A673 (cell line): ENCODE results near the gene IL10RA. TPM values are rescaled to one million over a fixed set of nuclear protein-coding genes. Genes with fewer than 3 reads are reported as not detected.

Experiments
- BruUV-seq: library from RNA; stranded (reverse); fragments of 400-500 nt; replicated peaks from 2 replicates; lab custom pipeline; 2021; lab: Mats Ljungman, UMichigan
- CTCF ChIA-PET: fragments of 300-600 bp; sonication (Branson Sonifier 250); formaldehyde crosslinking; loops from one replicate; lab custom pipeline; 2022; ENCODE audit warnings: antibody characterized with exemption; lab: Charles Lee
- POLR2A ChIA-PET: fragments of 300-600 bp; sonication (Branson Sonifier 250); formaldehyde crosslinking; loops from one replicate; lab custom pipeline; 2022; ENCODE audit warnings: antibody characterized with exemption; ENCODE audit not compliant: low non-redundant PET; lab: Charles Lee
- DNase-seq: peaks from one replicate; pipeline ENCODE4 v3.0.0-alpha.2; 2015; ENCODE audit warnings: low spot score
- H3K27ac ChIP-seq: fragments of 200-600 bp; sonication (generic); 2 replicates; pipeline ENCODE4 v1.5.1; 2016; ENCODE audit warnings: mixed run types, low read depth, mild to moderate bottlenecking, mixed read lengths, antibody characterized with exemption, low read length; ENCODE audit not compliant: poor library complexity, severe bottlenecking
- H3K27me3 ChIP-seq: fragments of 200-600 bp; sonication (generic); replicated peaks from 2 replicates; pipeline ENCODE4 v1.6.1; 2017; ENCODE audit warnings: mixed run types, low read depth, mild to moderate bottlenecking, mixed read lengths, antibody characterized with exemption, low read length; ENCODE audit not compliant: insufficient read depth, poor library complexity
- H3K36me3 ChIP-seq: fragments of 200-600 bp; sonication (generic); 2 replicates; pipeline ENCODE4 v1.6.1; 2016; ENCODE audit warnings: mixed run types, mild to moderate bottlenecking, mixed read lengths, antibody characterized with exemption, low read length; ENCODE audit not compliant: insufficient read depth, poor library complexity, severe bottlenecking
- H3K4me1 ChIP-seq: fragments of 200-600 bp; sonication (generic); 2 replicates; pipeline ENCODE4 v1.6.1; 2017; ENCODE audit warnings: mixed run types, mild to moderate bottlenecking, mixed read lengths, antibody characterized with exemption, low read length; ENCODE audit not compliant: insufficient read depth, poor library complexity, severe bottlenecking
- H3K4me3 ChIP-seq: fragments of 200-600 bp; sonication (generic); 2 replicates; pipeline ENCODE4 v1.5.1; 2016; ENCODE audit warnings: low read depth, mixed run types, mild to moderate bottlenecking, mixed read lengths, low read length; ENCODE audit not compliant: poor library complexity, severe bottlenecking
- H3K9me3 ChIP-seq: fragments of 200-600 bp; sonication (generic); 2 replicates; pipeline ENCODE4 v1.6.1; 2016; ENCODE audit warnings: mixed run types, low read depth, mild to moderate bottlenecking, mixed read lengths, antibody characterized with exemption, low read length; ENCODE audit not compliant: poor library complexity, severe bottlenecking
- CTCF ChIP-seq: fragments of 300-800, 200-600 bp; sonication (generic); conservative IDR thresholded peaks from 2 replicates; pipeline ENCODE4 v1.5.1; 2017; ENCODE audit warnings: low read depth, mild to moderate bottlenecking, antibody characterized with exemption, low read length, moderate library complexity, mixed read lengths
- EZH2 ChIP-seq: fragments of 200-600 bp; sonication (generic); IDR thresholded peaks from 2 replicates; pipeline ENCODE4 v1.6.1; 2017; ENCODE audit warnings: borderline replicate concordance, low read depth, mild to moderate bottlenecking, mixed read lengths, antibody characterized with exemption, low read length; ENCODE audit not compliant: poor library complexity, severe bottlenecking
- intact Hi-C: fragments of 100-400 bp; cut with micrococcal nuclease; formaldehyde crosslinking; loops from one replicate; pipeline ENCODE4 v1.10.0; 2022; ENCODE audit not compliant: unreplicated experiment
- total RNA-seq: library from RNA; stranded (reverse); gene quantifications from 2 replicates; pipeline ENCODE4 v1.2.3, GENCODE V29; 2021

Gene IL10RA
- total RNA-seq, 1 experiment from 2014 or later, result not detected

- POLR2A ChIA-PET, result no interaction called here
- no peaks in the 10 kb centered on the region for H3K9me3 ChIP-seq
- no peak for TF ChIP-seq CTCF
- no peak for TF ChIP-seq EZH2
- no peaks in the 10 kb centered on the region for H3K27me3 ChIP-seq
- H3K27ac ChIP-seq, result no peak overlapping the region
- H3K36me3 ChIP-seq, result no peaks in the 10 kb centered on the region
- no peak overlapping the region for H3K4me3 ChIP-seq
- CTCF ChIA-PET, result no interaction called here
- no TSS peak for BruUV-seq
- DNase-seq, result no peak
- H3K4me1 ChIP-seq, result no peaks in the 10 kb centered on the region
- intact Hi-C loops, result no loop called here
Measured at GRCh38 chr11:118028626-118029025, 42.4 kb downstream of the IL10RA start.

GRCh38 chr11:118033443-118033842 is 47.2 kb downstream of the IL10RA start:
- no peaks in the 10 kb centered on the region for H3K27me3 ChIP-seq
- no peak overlapping the region for H3K27ac ChIP-seq
- ChIA-PET POLR2A (no interaction called here), CTCF (no interaction called here)
- no peak for DNase-seq
- intact Hi-C loops, result no loop called here
- H3K9me3 ChIP-seq, result no peaks in the 10 kb centered on the region
- H3K4me1 ChIP-seq, result no peaks in the 10 kb centered on the region
- BruUV-seq, result no TSS peak
- no peaks in the 10 kb centered on the region for H3K36me3 ChIP-seq
- no peak for TF ChIP-seq EZH2
- TF ChIP-seq CTCF, result no peak
- no peak overlapping the region for H3K4me3 ChIP-seq

- no peaks in the 10 kb centered on the region for H3K9me3 ChIP-seq
- H3K36me3 ChIP-seq, result no peaks in the 10 kb centered on the region
- ChIA-PET CTCF (no interaction called here), POLR2A (no interaction called here)
- no peak for DNase-seq
- no peak overlapping the region for H3K4me3 ChIP-seq
- no peak overlapping the region for H3K27ac ChIP-seq
- BruUV-seq, result no TSS peak
- intact Hi-C loops, result no loop called here
- H3K27me3 ChIP-seq, result peaks cover 47% of the 10 kb centered on the region
- TF ChIP-seq EZH2 (no peak), CTCF (no peak)
- H3K4me1 ChIP-seq, result no peaks in the 10 kb centered on the region
Measured at GRCh38 chr11:118042141-118042540, 55.9 kb downstream of the IL10RA start.
